ENCODE data around the gene KCND3. TPM values are rescaled to one million over a fixed set of nuclear protein-coding genes. Genes with fewer than 3 reads are reported as not detected.

KCND3 gene
- total RNA-seq, 1 donor from 2014 or later, result 0.31 TPM

- TF ChIP-seq CTCF (IDR thresholded peaks at IDR 0.05; ENCODE audit: unreplicated experiment), result no peak
- no peak for DNase-seq (ENCODE audit: low spot score in 2 of 2, unreplicated experiment in 2 of 2)
- no peak overlapping the region for H3K27ac Mint-ChIP-seq
- H3K9me3 Mint-ChIP-seq, result no peaks in the 10 kb centered on the region
- H3K4me1 Mint-ChIP-seq, result no peaks in the 10 kb centered on the region
- peaks cover 93% of the 10 kb centered on the region for H3K27me3 Mint-ChIP-seq (ENCODE audit: low read depth)
- no peak overlapping the region for H3K4me3 Mint-ChIP-seq
- H3K36me3 Mint-ChIP-seq, result no peaks in the 10 kb centered on the region
Observed at GRCh38 chr1:111998332-111998731, 8.9 kb upstream of the KCND3 start.

- no peaks in the 10 kb centered on the region for H3K9me3 Mint-ChIP-seq
- TF ChIP-seq CTCF (IDR thresholded peaks at IDR 0.05; ENCODE audit: unreplicated experiment), result no peak
- no peak overlapping the region for H3K4me3 Mint-ChIP-seq
- H3K36me3 Mint-ChIP-seq, result no peaks in the 10 kb centered on the region
- DNase-seq (ENCODE audit: low spot score in 2 of 2, unreplicated experiment in 2 of 2), result no peak
- peaks cover 90% of the 10 kb centered on the region for H3K27me3 Mint-ChIP-seq (ENCODE audit: low read depth)
- H3K27ac Mint-ChIP-seq, result no peak overlapping the region
- H3K4me1 Mint-ChIP-seq, result peaks cover 16% of the 10 kb centered on the region
Observed at GRCh38 chr1:111992476-111992875, 3.0 kb upstream of the KCND3 start.

- H3K4me1 Mint-ChIP-seq, result peaks cover 16% of the 10 kb centered on the region
- TF ChIP-seq CTCF (IDR thresholded peaks at IDR 0.05; ENCODE audit: unreplicated experiment), result no peak
- DNase-seq (ENCODE audit: low spot score in 2 of 2, unreplicated experiment in 2 of 2), result peak in 1 of 2 experiments; percentile 40
- H3K27ac Mint-ChIP-seq, result no peak overlapping the region
- peak overlapping the region; percentile 71 for H3K4me3 Mint-ChIP-seq
- no peaks in the 10 kb centered on the region for H3K36me3 Mint-ChIP-seq
- H3K9me3 Mint-ChIP-seq, result no peaks in the 10 kb centered on the region
- H3K27me3 Mint-ChIP-seq (ENCODE audit: low read depth), result peaks cover 92% of the 10 kb centered on the region
Observed at GRCh38 chr1:111990878-111991718, 1.6 kb upstream of the KCND3 start.

GRCh38 chr1:111990026-111990877 lies 784 bp upstream of the KCND3 start:
- Mint-ChIP-seq H3K9me3 (no peaks in the 10 kb centered on the region), H3K4me3 (peak overlapping the region; percentile 71), H3K4me1 (peaks cover 16% of the 10 kb centered on the region), H3K27ac (no peak overlapping the region), H3K27me3 (ENCODE audit: low read depth) (peaks cover 92% of the 10 kb centered on the region), H3K36me3 (no peaks in the 10 kb centered on the region)
- TF ChIP-seq CTCF (IDR thresholded peaks at IDR 0.05; ENCODE audit: unreplicated experiment), result no peak
- DNase-seq (ENCODE audit: low spot score in 2 of 2, unreplicated experiment in 2 of 2), result peak in 1 of 2 experiments; percentile 47

GRCh38 chr1:111988743-111989453 lies 570 bp downstream of the KCND3 start:
- peaks cover 16% of the 10 kb centered on the region for H3K4me1 Mint-ChIP-seq
- H3K9me3 Mint-ChIP-seq, result no peaks in the 10 kb centered on the region
- no peak for TF ChIP-seq CTCF (IDR thresholded peaks at IDR 0.05; ENCODE audit: unreplicated experiment)
- DNase-seq (ENCODE audit: low spot score in 2 of 2, unreplicated experiment in 2 of 2), result no peak
- peaks cover 92% of the 10 kb centered on the region for H3K27me3 Mint-ChIP-seq (ENCODE audit: low read depth)
- H3K27ac Mint-ChIP-seq, result no peak overlapping the region
- no peaks in the 10 kb centered on the region for H3K36me3 Mint-ChIP-seq
- peak overlapping the region; percentile 60 for H3K4me3 Mint-ChIP-seq
